ENCODE measurements around the gene TMEM243. TPM values are rescaled to one million over a fixed set of nuclear protein-coding genes. Genes with fewer than 3 reads are reported as not detected.
"Not testable (repeated sequence)": the region's sequence is repeated elsewhere in the genome, so short reads cannot be mapped to it uniquely, and the experiment has no call there.

TMEM243 gene
- polyA plus RNA-seq, 12 donors, result 13.8 to 26.1 (median 19.6) TPM; not detected in 1

DNA sequence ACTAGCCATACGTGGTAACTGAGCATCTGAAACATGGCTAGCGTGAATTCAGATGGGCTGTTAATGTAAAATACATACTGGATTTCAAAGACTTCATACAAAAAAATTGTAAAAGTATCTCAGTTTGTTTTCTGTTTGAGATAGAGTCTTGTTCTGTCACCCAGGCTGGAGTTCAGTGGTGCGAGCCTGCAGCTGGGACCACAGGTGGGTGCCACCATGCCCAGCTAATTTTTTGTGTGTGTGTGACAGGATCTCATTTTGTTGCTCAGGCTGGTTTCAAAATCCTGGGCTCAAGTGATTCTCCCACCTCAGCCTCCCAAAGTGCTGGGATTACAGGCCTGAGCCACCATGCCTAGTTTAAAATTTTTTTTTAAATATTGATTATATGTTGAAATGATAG lies 4.5 kb downstream of the TMEM243 start:
- DNase-seq, result no peak

DNA sequence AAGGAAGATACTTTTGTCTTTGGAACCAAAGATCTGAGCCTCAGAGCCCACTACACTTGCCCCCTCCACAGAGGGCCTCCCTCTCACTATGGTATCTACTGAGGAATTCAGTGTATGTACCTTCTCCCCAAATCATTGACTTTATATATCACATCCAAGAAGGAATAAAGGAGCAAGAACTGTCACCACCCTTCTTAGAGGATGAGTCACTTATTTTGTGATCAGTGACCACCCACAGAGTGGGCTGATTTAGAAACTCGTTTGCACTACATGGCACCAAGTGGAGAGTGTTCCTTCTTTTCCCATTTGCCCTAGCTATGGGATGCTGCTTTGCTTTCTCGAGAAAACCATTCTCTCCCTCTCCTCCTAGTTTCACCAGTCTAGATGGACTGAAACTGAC lies 5.7 kb downstream of the TMEM243 start:
- DNase-seq, result no peak

DNA sequence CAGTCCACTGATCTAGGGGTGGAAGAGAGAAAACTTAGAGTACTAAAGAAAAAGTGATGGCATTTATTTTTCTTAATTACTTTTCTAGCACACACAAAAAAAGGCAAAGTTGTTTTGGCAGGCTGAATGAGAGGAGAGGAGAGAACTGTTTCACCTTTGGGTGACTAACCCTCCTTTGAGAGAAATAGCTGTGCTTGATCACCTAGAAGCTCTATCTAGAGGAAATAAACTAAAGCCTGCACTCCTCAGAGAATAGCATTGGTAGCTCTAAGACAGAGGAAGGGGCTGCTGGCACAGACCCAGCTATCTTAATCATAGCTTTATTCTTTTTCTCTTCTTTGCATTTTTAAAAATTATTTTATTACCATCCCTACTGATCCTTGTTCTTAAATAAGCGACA lies 6.3 kb downstream of the TMEM243 start:
- no peak for DNase-seq

DNA sequence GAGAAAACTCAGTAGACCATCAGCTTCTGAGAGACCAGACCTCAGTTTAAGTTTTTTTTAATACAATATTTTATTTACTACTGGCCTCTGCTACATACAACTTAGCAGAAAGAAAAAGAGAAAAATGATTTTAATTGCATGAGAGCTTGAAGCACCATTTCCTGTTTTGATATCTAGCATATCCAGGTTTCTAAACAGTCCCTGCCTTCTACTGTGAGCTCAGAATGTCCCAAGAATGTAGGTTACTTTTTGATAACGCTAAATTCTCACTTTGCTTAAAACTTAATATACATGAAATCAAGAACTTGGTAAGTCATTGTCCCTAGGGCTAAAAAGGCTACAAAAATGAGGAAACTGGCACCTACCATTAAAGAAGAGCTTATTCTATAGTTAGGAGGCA lies 7.0 kb downstream of the TMEM243 start:
- DNase-seq, result no peak

DNA sequence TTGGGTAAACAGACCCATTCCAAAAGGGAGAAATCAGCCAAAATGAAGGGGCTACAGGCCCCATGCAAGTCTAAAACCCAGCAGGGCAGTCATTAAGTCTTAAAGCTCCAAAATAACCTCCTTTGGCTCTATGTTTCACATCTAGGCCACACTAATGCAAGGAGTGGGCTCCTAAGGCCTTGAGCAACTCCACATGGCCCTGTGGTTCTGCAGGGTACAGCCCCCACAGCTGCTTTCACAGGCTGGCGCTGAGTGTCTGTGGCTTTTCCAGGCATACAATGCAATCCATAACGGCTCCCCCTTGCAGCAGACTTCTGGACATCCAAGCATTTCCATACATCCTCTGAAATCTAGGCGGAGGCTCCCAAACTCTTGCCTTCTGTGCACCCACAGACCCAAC lies 9.0 kb downstream of the TMEM243 start:
- no peak for DNase-seq

DNA sequence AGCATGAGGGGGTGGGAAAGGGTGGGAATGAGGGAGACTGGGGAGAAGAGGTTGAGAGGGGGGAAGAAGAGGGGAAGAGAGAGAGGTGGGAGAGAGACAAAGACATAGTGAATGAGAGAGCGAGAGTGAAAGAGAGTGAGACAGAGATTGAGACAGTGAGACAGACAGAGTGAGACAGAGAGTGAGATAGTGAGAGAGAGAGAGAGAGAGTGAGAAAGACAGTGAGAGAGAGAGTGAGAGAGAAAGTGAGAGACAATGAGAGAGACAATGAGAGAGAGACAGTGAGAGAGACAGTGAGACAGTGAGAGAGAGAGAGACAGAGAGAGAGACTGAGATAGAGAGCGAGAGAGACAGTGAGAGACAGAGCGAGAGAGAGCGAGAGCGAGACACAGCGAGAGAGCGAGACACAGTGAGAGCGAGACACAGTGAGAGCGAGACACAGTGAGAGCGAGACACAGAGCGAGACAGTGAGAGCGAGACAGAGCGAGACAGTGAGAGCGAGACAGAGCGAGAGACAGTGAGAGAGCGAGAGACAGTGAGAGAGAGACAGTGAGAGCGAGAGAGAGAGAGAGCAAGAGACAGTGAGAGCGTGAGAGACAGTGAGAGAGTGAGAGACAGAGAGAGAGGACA lies 10.1 kb downstream of the TMEM243 start:
- DNase-seq, result no peak

DNA sequence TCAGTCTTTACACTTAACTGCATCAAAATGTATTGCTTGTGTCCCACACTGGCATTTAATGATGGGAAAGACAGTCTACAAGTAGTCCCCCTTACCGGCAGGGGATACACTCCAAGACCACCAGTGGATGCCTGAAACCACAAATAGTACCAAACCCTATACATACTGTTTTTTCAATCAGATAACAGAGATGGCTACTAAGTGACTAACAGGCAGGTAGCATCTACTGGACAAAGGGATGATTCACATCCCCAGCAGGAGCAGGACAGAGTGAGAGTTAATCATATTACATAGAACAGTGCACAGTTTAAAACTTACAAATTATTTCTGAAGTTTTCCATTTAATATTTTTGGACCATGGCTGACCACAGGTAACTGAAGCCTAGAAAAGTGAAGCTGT lies 13.2 kb downstream of the TMEM243 start:
- no peak for DNase-seq

DNA sequence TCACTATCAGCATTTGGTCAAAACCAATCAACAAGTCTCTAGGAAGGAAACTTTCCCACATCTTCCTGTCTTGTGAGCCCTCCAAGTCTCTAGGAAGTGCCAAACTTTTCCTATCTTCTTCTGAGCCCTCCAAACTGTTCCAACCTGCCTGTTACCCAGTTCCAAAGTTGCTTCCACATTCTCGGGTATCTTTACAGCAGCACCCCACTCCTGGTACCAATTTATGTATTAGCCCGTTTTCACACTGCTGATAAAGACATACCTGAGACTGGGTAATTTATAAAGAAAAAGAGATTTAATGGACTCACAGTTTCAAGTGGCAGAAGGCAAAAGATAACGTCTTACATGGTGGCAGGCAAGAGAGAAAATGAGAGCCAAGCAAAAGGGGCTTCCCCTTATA lies 13.8 kb downstream of the TMEM243 start:
- not testable (repeated sequence) for DNase-seq

DNA sequence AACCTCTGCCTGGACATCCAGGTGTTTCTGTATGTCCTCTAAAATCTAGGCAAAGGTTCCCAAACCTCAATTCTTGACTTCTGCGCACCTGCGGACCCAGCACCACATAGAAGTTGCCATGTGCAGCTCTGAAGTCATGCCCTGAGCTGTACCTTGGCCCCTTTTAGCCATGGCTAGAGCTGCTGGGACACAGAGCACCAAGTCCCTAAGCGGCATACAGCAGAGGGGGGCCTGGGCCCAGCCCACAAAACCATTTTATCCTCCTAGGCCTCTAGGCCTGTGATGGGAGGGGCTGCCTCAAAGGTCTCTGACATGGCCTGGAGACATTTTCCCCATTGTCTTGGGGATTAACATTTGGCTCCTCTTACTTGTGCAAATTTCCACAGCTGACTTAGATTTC lies 14.6 kb downstream of the TMEM243 start:
- DNase-seq, result no peak

DNA sequence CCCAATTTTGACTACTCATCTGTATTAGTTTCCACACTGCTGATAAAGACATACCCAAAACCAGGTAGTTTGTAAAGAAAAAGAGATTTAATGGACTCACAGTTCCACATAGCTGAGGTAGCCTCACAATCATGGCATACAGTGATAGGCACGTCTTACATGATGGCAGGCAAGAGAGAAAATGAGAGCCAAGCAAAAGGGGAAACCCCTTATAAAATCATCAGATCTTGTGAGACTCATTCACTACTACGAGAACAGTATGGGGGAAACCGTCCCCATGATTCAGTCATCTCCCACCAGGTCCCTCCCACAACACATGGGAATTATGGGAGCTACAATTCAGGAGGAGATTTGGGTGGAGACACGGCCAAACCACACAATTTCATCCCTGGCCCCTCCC lies 15.6 kb downstream of the TMEM243 start:
- not testable (repeated sequence) for DNase-seq

DNA sequence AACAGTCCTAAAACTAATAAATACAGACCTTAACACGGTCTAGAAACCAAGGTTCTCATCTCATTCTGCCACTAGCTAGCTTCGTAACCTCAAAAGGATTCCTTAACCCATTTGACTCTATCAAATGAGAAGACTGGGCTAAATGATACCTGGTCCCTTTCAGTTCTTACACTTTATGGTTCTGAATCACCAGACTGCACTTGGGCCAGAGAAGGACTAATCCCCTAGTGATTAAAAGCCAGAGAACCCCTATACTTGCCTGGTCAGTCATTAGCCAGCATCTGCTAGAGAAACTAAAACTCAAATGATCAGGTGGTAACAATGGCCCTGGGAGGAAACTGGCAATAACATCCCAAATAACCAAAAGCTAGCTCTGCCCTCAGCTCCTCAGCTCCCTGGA lies 16.8 kb downstream of the TMEM243 start:
- no peak for DNase-seq

DNA sequence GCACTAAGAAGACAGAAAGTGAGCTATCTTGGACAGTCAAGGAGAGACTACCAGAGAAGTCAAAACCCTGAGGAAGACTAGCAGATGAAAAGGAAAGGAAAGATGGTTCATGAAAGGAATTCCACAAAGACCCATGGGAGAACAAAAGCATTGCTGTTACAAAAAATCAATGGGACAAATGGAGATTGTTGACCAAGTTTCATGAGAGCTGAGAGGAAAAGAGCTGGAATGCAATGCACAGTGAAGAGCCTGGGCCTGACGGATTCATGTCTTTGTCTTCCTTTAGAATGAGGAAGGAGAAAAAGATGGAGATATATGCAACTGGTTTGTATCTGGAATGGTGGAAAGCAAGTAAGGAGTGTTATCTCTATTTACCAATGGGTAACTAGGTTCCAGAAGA lies 17.3 kb downstream of the TMEM243 start:
- DNase-seq, result no peak

DNA sequence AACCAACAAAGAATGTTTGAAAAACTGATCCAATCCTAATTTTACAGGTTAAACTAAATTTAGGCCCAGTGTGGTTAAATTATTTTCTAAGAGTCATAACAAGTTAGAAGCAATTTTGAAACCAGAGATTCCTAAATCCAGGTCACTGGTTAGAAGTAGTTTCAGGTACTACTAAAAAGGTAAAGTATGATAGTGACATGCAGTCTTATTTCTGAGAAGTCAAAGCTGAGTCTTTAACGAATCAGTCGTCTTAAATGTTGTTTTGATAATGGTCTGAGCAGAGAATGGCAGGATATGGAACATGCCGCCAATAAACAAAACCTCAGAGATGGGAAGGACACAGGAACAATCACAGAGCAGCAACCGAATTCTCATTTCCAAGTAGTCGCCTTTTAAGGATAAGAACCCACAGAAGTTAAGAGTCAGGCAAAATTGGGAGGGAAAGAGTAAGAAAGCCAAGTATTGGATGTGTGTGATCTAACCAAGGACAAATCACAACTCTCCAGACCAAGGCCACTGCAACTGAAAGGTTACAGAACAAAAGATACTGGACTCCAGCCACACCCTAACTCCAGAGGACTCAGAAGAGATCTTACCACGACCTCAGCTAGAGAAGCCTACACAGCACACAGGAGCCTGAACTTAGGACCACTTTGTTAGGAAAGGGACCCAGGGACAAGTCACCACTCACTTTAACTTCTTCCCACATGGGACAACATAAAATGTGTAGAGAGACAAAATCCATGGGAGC lies 19.7 kb downstream of the TMEM243 start:
- no peak for DNase-seq

DNA sequence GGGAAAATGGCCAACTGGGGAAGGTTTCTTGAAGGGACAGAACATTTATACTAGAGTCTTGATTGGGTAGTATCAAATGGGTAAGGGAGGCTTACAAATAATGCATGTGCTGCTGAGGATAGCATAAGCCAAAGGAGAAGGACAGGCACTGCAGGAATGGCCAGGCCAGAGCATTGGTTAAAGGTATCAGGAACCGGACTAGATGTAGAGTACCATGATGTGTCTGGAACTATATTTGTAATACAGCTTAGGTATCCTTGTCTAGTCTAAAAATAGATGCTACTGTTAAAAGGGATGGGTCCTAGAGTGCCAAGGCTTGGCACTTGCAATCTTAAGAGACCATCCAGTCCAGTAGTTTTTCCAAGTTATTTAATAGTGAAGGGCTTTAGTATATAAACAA lies 20.3 kb downstream of the TMEM243 start:
- DNase-seq, result no peak

DNA sequence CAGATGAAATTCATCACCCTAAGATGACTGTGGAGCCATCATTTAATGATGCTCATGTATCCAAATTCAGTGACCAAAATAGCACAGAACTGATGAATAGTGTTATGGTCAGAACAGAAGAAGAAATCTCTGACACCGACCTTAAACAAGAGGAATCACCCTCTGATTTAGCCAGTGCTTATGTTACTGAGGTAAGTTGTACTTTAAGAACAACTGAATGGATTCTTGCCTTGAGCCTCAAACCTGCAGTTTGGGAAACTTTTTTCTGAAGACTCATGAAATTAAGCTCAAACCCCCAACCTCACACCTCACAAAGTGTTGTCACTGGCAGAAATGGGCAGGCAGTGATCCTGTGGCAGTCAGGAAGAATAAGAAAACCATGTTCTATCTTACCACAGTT lies 25.6 kb downstream of the TMEM243 start:
- DNase-seq, result no peak

DNA sequence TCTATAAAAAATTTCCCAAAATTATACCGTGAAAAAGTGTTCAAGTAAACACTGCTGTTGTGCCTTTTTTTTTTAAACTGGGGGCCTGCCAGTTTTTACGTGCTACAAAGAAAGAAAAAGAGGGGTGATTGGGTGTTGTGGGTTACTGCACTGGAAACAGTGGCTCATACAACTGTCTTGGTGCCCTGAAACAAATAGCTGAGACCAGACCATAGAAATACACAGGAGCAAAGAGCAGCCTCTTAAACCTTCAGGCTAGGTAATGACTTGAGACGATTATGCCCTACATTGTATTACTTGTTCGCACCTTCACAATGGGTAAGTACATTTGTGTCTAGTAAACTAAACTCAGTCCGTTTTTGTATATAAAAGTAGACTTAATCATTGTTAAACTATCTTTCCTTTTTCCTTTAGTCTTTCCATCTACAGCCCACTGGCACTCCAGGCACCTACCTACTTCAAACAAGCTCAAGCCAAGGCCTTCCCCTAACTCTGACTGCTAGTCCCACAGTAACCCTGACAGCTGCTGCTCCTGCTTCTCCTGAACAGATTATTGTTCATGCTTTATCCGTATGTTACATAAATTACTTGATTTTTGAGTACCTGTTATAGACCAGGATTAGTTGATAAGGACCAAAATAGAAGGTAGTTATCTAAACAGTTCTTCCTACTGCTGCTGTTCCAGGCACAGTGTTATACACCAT lies 26.6 kb downstream of the TMEM243 start:
- no peak for DNase-seq

DNA sequence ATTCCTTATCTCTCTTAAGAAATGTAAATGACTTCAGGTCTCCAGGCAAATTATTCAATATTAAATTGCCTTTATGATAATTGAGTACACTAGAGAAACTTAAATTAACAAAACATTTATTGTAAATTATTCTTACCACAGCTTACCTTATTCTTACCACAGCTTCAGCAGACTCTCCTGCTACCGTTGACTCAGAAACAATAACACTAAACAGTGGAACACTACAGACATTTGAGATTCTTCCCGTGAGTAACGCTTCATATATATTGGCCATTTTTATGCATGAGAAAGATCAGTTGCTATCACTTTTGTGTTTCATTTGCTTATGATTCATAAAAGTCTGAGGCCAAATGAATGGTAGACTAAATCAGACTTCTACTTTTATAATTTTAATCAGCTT lies 28.7 kb downstream of the TMEM243 start:
- no peak for DNase-seq

DNA sequence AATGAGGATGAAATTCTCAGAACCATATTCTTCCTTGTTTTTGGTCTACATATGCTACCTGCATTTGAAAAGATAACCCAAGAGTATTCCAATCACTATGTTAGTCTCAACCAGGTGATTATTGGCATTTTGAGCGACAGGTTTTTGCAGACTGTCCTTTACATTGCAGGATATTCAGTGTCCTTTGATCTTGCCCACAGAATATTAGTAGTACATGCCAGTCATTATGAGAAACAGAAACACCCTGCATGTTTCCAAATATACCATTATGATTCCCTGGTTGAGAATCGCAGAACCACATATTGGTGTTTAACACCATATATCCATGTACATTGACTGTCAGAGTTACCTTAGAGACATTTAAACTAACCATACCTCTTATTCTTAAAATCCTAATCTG lies 30.6 kb downstream of the TMEM243 start:
- no peak for DNase-seq

DNA sequence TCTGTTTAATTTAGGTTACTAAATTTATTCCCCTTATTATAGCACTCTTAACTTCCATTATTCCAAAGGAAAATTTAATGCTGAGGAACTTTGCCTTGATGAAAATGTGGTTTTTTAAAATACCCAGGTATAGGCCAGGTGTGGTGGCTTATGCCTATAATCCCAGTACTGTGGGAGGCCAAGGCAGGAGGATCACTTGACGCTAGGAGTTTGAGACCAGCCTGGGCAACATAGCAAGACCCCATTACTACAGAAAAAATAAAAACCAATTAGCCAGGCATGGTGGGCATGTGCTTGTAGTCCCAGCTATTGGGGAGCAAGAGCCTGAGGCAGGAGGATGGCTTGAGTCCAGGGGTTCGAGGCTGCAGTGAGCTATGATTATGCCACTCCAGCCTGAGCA lies 32.4 kb downstream of the TMEM243 start:
- no peak for DNase-seq

DNA sequence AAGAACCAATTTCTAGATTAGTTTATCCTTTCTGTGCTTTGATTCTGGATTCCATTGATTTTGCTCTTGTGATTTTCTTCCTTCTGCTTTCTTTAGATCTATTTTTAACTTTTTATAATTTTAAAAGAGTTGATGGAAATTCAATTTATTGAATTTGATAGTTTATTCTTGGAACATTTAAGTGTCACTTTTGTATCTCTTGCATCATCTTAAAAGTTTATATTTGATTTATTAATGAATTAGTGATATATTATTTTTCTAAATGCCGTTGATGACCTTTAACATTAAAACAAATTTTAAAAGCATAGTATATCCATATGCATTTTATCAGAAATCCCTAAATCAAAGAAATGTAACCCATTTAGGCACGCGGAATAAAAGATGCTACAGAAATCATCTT lies 40.4 kb downstream of the TMEM243 start:
- no peak for DNase-seq

DNA sequence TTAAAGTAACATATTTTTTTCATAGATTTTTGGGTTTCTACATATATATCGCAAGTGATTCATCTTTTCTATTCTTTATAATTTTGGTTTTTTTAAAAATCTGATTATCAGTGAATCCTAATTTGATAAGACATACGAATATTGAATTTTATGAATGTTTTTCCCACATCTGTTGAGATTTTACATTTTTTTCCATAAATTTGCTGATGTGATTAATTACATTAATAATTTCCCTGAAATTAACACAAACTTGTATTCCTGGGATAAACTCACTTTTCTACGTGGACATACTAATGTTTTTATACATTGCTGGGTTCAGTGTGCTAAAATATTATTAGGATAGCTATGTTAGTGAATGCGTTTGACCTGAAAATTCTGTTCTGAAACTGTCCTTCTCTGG lies 41.2 kb downstream of the TMEM243 start:
- no peak for DNase-seq

DNA sequence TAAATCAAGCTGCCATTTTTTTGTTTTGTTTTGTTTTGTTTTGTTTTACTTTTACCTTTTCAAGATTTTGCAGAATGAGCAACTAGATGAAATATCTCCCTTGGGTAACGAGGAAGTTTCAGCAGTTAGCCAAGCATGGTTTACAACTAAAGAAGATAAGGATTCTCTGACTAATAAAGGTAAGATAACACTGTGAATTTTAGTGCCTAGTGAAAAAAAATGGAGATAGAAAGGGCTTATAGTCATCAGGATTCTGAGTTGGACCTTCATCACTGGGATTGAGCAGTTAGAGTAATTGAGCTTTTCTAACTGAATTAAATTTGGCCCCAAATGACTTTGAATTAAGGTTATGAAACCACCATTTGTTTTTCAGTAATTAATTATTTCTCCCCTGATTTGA lies 46.1 kb downstream of the TMEM243 start:
- DNase-seq, result no peak

DNA sequence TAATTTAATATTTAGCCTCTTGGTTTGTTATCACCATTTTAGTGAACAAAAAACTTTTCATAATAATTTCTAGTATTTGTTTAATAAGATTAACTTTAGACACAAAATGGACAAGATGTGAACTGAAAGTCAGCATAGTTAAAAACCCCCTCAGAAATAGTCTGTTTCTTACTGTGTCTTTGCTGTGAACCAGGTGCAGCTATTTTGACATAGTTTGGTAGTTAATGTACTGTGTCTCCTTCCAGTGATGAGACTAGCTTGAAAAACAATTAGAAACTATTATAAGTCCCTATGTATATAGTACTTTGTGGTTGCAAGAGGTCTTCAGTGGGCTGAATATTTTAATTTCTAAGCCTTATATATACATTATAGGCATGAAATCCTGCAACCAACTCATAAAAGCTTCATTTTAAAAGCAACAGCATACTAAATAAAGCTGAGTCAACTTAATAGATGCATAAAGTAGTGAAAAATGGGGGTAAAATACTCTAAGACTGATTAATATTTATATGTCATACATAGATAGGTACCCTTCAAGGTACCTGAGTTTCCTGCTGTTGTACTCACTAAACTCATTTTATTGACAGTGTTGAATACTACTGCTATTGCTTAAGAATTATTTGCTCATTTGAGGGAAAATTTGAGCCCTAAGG lies 48.1 kb downstream of the TMEM243 start:
- DNase-seq, result no peak

Data from muscle of arm (tissue), 12 donors.